Suprapubic skin (tissue), 4 donors: Measurements from ENCODE around the gene LINGO1. TPM values are rescaled to one million over a fixed set of nuclear protein-coding genes. Genes with fewer than 3 reads are reported as not detected.

Experiments
- DNase-seq, 2 donors: peaks; one replicate each; pipeline ENCODE4 v3.0.0-alpha.2; 2019; ENCODE audit warnings: low spot score in 2 of 2
- H3K27ac ChIP-seq: fragments of 200-600 bp; sonication (generic); one replicate; pipeline ENCODE4 v1.5.1; 2019
- H3K27me3 ChIP-seq: fragments of 200-600 bp; sonication (generic); one replicate; pipeline ENCODE4 v1.5.1; 2019
- H3K36me3 ChIP-seq: fragments of 200-600 bp; sonication (generic); one replicate; pipeline ENCODE4 v1.5.1; 2019
- H3K4me1 ChIP-seq: fragments of 200-600 bp; sonication (generic); one replicate; pipeline ENCODE4 v1.5.1; 2019
- H3K4me3 ChIP-seq: fragments of 200-600 bp; sonication (generic); one replicate; pipeline ENCODE4 v1.5.1; 2019; ENCODE audit warnings: mild to moderate bottlenecking
- H3K9me3 ChIP-seq: fragments of 200-600 bp; sonication (generic); one replicate; pipeline ENCODE4 v1.5.1; 2019
- CTCF ChIP-seq, 2 donors: fragments of 200-600 bp in 1 of 2; fragments of 450-650 bp in 1 of 2; sonication (generic) in 1 of 2; IDR thresholded peaks; one replicate each; pipeline ENCODE4 v1.5.1; 2016 to 2019; ENCODE audit warnings: antibody characterized with exemption in 2 of 2, mild to moderate bottlenecking in 1 of 2, moderate library complexity in 1 of 2
- EP300 ChIP-seq: sonication (generic); formaldehyde crosslinking; IDR thresholded peaks from one replicate; pipeline ENCODE4 v1.6.1; 2017; ENCODE audit warnings: antibody characterized with exemption
- POLR2A ChIP-seq, 2 donors: fragments of 450-650 bp; IDR thresholded peaks; one replicate each; pipeline ENCODE4 v1.6.1; 2017; ENCODE audit warnings: antibody characterized with exemption in 2 of 2, mild to moderate bottlenecking in 2 of 2, moderate library complexity in 2 of 2
- POLR2AphosphoS5 ChIP-seq, 3 donors: sonication (generic); formaldehyde crosslinking; IDR thresholded peaks; one replicate each; pipeline ENCODE4 v1.6.1; 2017; ENCODE audit warnings: antibody characterized with exemption in 3 of 3
- WGBS: methylation state at CpG from one replicate; pipeline ENCODE4 v1.1.5; 2018; 5-methylcytosine and 5-hydroxymethylcytosine counted together
- total RNA-seq, 4 donors: library from RNA; depleted of rRNA; stranded (reverse); fragments of >200 nt; gene quantifications; one replicate each; pipeline ENCODE4 v1.1.0, GENCODE V29; 2016

Gene LINGO1
- total RNA-seq, 4 donors from 2014 or later, result 2.7 to 12.5 (median 4.9) TPM

- H3K27me3 ChIP-seq, result peaks cover 3% of the 10 kb centered on the region
- no peak overlapping the region for H3K4me3 ChIP-seq
- 94% methylated on average over 23 of the region's 23 CpGs for WGBS
Observed at GRCh38 chr15:77613814-77614213, 18.9 kb downstream of the LINGO1 start.

GRCh38 chr15:77612958-77613601 lies 19.6 kb downstream of the LINGO1 start:
- Histone ChIP-seq H3K27me3 (peaks cover 3% of the 10 kb centered on the region), H3K4me3 (no peak overlapping the region), H3K4me1 (peaks cover 3% of the 10 kb centered on the region), H3K9me3 (no peaks in the 10 kb centered on the region), H3K36me3 (no peaks in the 10 kb centered on the region), H3K27ac (no peak overlapping the region)
- TF ChIP-seq POLR2AphosphoS5 (IDR thresholded peaks at IDR 0.05), result no peak
- no peak for TF ChIP-seq CTCF (IDR thresholded peaks at IDR 0.05)
- TF ChIP-seq POLR2A (IDR thresholded peaks at IDR 0.05), result no peak
- no peak for TF ChIP-seq EP300
- 78% methylated on average over 6 of the region's 8 CpGs for WGBS
- DNase-seq, result no peak

More at GRCh38 chr15:77613814-77614213, 18.9 kb downstream of the LINGO1 start:
- no peaks in the 10 kb centered on the region for H3K9me3 ChIP-seq
- H3K4me1 ChIP-seq, result peaks cover 3% of the 10 kb centered on the region
- H3K27ac ChIP-seq, result no peak overlapping the region
- no peak for TF ChIP-seq CTCF (IDR thresholded peaks at IDR 0.05)
- TF ChIP-seq POLR2A (IDR thresholded peaks at IDR 0.05), result no peak
- TF ChIP-seq EP300, result no peak
- no peak for TF ChIP-seq POLR2AphosphoS5 (IDR thresholded peaks at IDR 0.05)
- H3K36me3 ChIP-seq, result no peaks in the 10 kb centered on the region
- DNase-seq, result no peak

GRCh38 chr15:77611767-77612166 lies 20.9 kb downstream of the LINGO1 start:
- Histone ChIP-seq H3K36me3 (no peaks in the 10 kb centered on the region), H3K27ac (no peak overlapping the region), H3K27me3 (peaks cover 3% of the 10 kb centered on the region), H3K9me3 (no peaks in the 10 kb centered on the region), H3K4me1 (peaks cover 3% of the 10 kb centered on the region), H3K4me3 (no peak overlapping the region)
- no peak for TF ChIP-seq POLR2A (IDR thresholded peaks at IDR 0.05)
- TF ChIP-seq CTCF (IDR thresholded peaks at IDR 0.05), result no peak
- TF ChIP-seq POLR2AphosphoS5 (IDR thresholded peaks at IDR 0.05), result no peak
- no peak for TF ChIP-seq EP300
- DNase-seq, result no peak
- 40% methylated on average over 8 of the region's 10 CpGs for WGBS

- peaks cover 3% of the 10 kb centered on the region for H3K4me1 ChIP-seq
- H3K27ac ChIP-seq, result no peak overlapping the region
- WGBS, result 62% methylated on average over 6 of the region's 9 CpGs
- H3K36me3 ChIP-seq, result no peaks in the 10 kb centered on the region
- TF ChIP-seq CTCF (IDR thresholded peaks at IDR 0.05), result no peak
- TF ChIP-seq EP300, result no peak
- TF ChIP-seq POLR2A (IDR thresholded peaks at IDR 0.05), result no peak
- TF ChIP-seq POLR2AphosphoS5 (IDR thresholded peaks at IDR 0.05), result no peak
- H3K27me3 ChIP-seq, result peaks cover 7% of the 10 kb centered on the region
- DNase-seq, result no peak
- H3K4me3 ChIP-seq, result no peak overlapping the region
- no peaks in the 10 kb centered on the region for H3K9me3 ChIP-seq
Observed at GRCh38 chr15:77610731-77611130, 22.0 kb downstream of the LINGO1 start.

GRCh38 chr15:77609558-77609957 lies 23.2 kb downstream of the LINGO1 start:
- Histone ChIP-seq H3K4me1 (peaks cover 3% of the 10 kb centered on the region), H3K4me3 (no peak overlapping the region), H3K27ac (no peak overlapping the region), H3K36me3 (no peaks in the 10 kb centered on the region), H3K9me3 (no peaks in the 10 kb centered on the region), H3K27me3 (peaks cover 10% of the 10 kb centered on the region)
- WGBS, result 75% methylated on average over 3 of the region's 3 CpGs
- no peak for TF ChIP-seq CTCF (IDR thresholded peaks at IDR 0.05)
- TF ChIP-seq POLR2A (IDR thresholded peaks at IDR 0.05), result no peak
- TF ChIP-seq EP300, result no peak
- TF ChIP-seq POLR2AphosphoS5 (IDR thresholded peaks at IDR 0.05), result no peak
- DNase-seq, result no peak
